ENCODE measurements around the gene AKT1.
"Not testable (repeated sequence)": the region's sequence is repeated elsewhere in the genome, so short reads cannot be mapped to it uniquely, and the experiment has no call there.

The AKT1 gene

GRCh38 chr14:104751539-104752422 is 43.8 kb downstream of the AKT1 start:
- DNase-seq: no peak

DNA sequence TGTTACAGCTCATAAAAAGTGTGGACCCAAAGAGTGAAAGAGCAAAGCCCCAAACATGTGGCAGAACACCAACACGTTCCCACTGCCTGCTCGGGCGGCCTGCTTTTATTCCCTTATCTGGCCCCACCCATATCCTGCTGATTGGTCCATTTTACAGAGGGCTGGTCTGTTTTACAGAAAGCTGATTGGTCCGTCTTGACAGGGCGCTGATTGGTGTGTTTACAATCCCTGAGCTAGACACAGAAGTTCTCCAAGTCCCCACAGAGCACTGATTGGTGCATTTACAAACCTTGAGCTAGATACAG is 44.8 kb downstream of the AKT1 start:
- not testable (repeated sequence) for DNase-seq

GRCh38 chr14:104750056-104750752 is 45.3 kb downstream of the AKT1 start:
- no peak for DNase-seq

- DNase-seq: no peak
These were observed 46.4 kb downstream of the AKT1 start for GRCh38 chr14:104749111-104749649.

DNA sequence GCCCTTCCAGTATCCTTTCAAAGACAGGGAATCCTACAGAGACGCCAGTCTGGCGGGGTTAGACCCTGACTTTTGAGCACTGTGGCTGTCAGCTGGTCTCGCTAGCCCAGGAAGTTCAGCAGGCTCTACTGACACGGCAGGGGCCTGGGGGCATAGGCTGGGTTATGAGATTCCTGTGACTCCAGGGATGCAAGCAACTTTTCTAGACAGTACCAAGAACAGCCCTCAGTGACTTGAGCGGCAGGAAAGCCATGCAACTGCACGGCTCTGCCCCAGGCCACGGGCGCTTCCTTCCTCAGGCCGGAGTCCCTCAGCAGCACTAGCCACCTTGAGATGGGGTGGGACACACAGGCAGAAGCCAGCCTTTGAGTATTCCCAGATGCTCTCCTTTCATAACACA is 47.7 kb downstream of the AKT1 start:
- DNase-seq: no peak

DNA sequence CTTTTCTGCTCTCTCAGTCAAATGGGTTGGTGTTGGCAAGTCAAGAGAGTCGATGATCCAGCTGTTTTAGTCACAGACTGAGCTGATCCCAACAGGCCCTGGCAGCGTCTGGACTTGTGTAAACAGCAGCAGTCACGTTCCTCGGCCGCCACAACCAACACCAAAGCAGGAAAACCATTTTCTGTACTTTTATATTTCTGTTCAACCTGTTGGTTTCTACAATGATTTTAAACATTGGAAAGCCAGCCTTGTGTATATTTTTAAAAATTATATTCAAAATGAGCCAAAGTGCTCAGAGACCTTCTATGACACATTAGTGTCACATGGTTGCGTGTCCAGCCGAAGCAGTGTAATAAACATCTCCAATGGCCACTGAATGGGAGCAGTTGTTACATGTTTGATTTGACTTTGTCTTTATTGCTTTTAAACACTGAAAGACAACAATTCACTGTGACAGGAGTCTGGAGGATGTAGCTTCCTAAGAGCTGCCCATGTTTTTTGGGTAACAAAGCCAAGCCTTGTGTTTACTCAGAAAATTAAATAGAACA is 48.5 kb downstream of the AKT1 start:
- DNase-seq: no peak

DNA sequence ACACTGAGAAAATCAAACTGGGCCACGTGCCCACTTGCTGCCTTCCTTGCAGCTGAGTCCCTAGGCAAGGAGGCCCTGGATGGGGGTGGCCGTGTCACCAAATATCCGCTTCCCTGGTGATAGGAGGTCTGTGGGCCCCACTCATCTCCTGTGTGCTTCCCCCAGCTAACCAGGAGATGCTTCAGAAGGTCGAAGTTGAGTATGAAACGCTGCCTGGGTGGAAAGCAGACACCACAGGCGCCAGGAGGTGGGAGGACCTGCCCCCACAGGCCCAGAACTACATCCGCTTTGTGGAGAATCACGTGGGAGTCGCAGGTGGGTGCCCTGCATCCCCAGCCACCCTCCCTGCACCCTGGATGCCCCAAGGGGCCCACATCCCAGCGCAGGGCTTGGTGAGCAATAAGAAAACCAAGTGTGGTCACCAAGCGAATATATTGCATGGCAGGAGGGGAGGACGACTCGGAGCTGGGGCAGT is 49.4 kb downstream of the AKT1 start:
- DNase-seq: no peak

DNA sequence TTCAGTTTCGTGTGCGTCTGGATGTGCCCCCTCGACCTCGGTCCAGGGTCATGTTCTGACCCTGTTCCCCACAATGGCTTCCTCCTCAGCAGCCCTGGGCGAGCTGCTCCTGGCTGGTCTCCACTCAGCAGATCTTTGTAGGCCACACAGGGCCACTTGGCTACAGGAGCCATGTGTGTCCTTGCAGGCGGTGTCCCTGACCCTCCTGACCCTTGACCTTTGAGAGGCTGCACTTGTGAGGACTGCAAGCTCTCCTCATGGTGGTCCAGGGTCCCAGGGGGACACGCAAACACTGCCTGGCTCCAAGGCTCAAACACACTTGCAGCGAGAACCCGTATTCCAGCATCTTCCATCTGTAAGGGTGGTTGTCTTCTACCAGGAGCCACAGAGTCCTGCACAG is 50.1 kb downstream of the AKT1 start:
- no peak for DNase-seq

- DNase-seq: no peak
These were observed 51.1 kb downstream of the AKT1 start for GRCh38 chr14:104744484-104744883.

DNA sequence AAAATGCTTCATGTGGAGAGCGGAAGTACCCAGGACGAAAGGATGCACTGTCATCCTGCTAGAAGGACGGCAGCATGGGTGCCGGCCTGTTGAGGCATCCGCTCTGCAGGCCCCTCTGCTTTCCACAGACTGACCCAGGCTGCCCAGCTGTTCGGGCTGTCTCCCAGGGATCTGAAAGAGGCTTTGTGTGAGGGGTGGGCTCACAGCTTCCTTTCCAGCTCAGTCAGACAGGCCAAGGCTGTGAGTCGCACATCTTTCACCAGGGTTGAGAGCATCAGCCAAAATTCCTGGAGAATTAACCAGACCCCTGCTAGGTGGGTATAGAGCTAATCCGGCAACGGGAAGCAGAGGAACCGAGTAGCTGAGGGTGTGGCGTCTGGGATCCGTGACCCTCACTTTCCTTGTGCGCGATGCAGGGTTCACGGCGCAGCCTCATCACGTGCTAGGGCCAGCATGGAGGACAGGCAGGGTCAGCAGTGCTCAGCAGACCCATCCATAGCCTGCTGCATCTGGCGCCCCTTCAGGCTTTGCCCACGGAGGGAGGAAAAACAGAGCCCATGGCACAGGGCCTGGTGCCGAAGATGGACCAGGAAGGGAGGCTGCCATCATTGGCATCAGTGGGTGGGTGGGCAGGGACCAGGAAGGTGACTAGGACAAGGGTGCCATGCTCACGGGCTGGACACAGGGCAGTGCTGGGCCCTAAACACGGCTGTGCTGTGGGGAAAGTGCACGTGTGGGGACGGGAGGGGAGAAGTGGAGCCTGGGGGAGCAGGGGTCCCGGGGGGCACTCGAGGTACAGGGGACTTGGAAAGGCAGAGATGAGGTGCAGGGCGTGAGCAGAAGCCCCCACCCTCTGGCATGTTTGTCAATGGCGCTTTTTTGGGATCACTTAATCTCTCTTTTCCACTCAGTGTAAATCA is 51.8 kb downstream of the AKT1 start:
- DNase-seq: no peak

GRCh38 chr14:104742586-104743455 is 52.7 kb downstream of the AKT1 start:
- DNase-seq: no peak

GRCh38 chr14:104741803-104742251 is 53.7 kb downstream of the AKT1 start:
- DNase-seq: no peak

GRCh38 chr14:104741108-104741802 is 54.3 kb downstream of the AKT1 start:
- DNase-seq: no peak

DNA sequence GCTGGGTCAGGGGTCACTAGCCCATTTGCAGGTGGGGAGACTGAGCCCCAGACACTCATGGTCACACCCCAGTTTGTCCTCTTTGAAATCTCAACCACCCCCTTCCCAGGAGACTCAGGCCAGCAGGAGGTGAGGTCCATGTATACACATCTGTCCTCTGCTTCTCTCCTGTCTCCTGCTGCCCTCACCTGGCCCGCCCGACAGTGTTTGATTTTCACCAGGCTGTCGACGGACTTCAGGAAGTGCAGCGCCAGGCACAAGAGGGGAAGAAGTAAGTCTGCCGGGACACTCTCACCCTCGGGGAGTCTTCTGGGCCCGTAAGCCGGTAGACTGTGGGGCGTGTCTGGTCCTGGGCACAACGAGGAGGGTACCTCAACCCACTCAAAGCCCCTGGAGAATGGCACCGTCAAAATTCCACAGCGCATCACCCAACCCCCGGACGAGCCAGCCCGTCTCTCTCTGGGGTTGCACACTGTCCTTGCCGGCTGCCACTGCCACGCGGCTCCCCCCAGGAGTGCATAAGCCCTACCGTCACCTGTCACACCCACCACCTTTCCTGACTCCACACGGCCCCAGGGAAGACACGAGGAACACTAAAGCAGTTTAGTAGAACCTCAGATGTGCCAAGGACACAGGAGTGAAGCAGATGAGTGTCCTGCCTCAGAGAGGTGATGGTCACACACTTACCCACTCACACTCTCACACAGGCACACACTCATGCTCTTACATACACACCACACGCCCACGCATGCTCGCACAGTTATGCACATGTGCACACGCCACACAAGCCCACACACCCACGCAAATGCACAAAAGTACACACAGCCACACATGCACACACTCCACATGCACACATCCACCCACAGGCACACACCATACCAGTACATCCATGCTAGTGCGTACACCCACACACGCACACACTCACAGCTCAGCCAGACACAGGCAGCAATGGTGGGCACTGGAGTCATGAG is 55.7 kb downstream of the AKT1 start:
- no peak for DNase-seq

DNA sequence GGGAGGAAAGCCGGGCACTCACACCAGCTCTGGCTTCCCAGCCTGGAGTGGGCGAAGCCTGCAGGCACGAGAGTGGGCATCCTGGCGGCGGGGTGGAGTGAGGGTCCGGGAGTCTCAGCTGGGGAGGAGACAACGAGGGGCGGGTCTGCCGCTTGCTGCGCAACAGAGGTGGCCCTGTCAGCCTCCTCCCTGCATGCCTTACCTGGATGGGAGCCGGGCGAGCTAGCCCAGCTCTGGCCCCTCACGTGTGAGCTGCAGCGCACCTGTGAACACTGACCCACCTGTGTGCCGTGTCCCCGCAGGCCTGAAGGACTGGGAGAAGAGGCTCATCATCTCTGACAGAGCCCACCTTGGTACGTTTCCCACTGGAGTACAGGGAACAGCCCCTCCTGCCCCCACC is 56.5 kb downstream of the AKT1 start:
- no peak for DNase-seq

DNA sequence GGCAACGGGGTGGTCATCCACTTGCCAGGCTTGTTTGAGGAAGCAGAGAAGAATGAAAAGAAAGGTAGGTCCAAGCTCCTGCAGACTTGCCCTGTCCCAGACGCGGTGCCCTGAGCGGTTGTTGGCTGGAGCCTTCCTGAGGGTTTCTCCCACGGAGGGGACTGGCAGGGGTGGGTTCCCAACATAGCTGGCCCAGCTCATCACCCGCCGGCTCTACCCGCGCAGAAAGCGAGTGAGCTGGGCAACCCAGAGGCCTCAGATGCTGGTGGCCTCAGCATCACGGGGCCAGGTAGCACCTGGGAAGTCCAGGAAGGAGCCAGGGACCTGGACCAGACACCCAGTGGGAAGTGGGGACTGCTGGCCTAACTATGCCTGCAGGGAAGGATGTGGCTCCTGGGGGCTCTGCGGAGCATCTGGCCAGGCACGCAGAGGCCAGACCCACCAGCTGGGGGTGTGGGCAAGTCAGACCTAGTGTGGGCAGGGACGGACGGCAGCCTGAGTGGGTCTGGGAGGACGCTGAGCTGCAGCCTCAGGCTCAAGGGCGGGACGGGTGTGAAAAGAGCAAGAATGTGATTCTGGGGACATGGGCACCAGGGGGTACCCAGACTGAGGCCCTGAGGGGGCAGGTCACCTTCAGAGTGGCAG is 57.1 kb downstream of the AKT1 start:
- no peak for DNase-seq

GRCh38 chr14:104735830-104736642 is 59.5 kb downstream of the AKT1 start:
- peak; percentile 87 for DNase-seq

Data from inflammatory macrophage treated with lipopolysaccharide for 4 hours (primary cell).